Tibial artery (tissue), 4 donors: Measurements from ENCODE around the gene ATXN10.

Experiments
- DNase-seq, 2 donors: peaks; one replicate each; pipeline ENCODE4 v3.0.0-alpha.2; 2019
- H3K27ac ChIP-seq, 2 donors: fragments of 200-600 bp; sonication (generic) in 1 of 2; 1 replicate in 1 of 2; 2 replicates in 1 of 2; pipeline ENCODE4 v1.5.1; 2018 to 2019; ENCODE audit warnings: mild to moderate bottlenecking in 1 of 2
- H3K27me3 ChIP-seq, 2 donors: fragments of 200-600 bp; sonication (generic) in 1 of 2; one replicate each; pipeline versions ENCODE4 v1.5.1 to v1.6.0; 2016 to 2019
- H3K36me3 ChIP-seq, 3 donors: fragments of 200-600 bp; sonication (generic) in 2 of 3; one replicate each; pipeline ENCODE4 v1.5.1; 2016 to 2019; ENCODE audit warnings: mild to moderate bottlenecking in 2 of 3
- H3K4me1 ChIP-seq, 4 donors: fragments of 200-600 bp; sonication (generic) in 2 of 4; 1 replicate in 3 of 4; 2 replicates in 1 of 4; pipeline ENCODE4 v1.5.1; 2016 to 2019
- H3K4me3 ChIP-seq, 2 donors: fragments of 200-600 bp; sonication (generic) in 1 of 2; 1 replicate in 1 of 2; 2 replicates in 1 of 2; pipeline ENCODE4 v1.5.1; 2018 to 2019; ENCODE audit warnings: mild to moderate bottlenecking in 2 of 2
- H3K9me3 ChIP-seq, 3 donors: fragments of 200-600 bp; sonication (generic) in 1 of 3; one replicate each; pipeline ENCODE4 v1.5.1; 2016 to 2019
- CTCF ChIP-seq, 2 experiments: fragments of 200-600 bp in 1 of 2; fragments of 450-650 bp in 1 of 2; IDR thresholded peaks; one replicate each; pipeline ENCODE4 v1.5.1; 2017 to 2019; ENCODE audit warnings: antibody characterized with exemption in 2 of 2, mild to moderate bottlenecking in 1 of 2, moderate library complexity in 1 of 2
- intact Hi-C: fragments of 100-400 bp; cut with DNase I; formaldehyde crosslinking; loops from one replicate; pipeline ENCODE4 v1.15.0; 2023; ENCODE audit warnings: low total_unique reads

Gene ATXN10

GRCh38 chr22:45832180-45832579 lies 160.5 kb downstream of the ATXN10 start:
- Histone ChIP-seq H3K36me3 (peaks cover 0 to 20% (median 0%) of the 10 kb centered on the region in 3 donors), H3K4me1 (no peaks in the 10 kb centered on the region), H3K4me3 (no peak overlapping the region), H3K27ac (no peak overlapping the region), H3K27me3 (no peaks in the 10 kb centered on the region), H3K9me3 (no peaks in the 10 kb centered on the region)
- DNase-seq = no peak
- TF ChIP-seq CTCF (IDR thresholded peaks at IDR 0.05) = no peak
- intact Hi-C loops = no loop called here

- Histone ChIP-seq H3K27ac (no peak overlapping the region), H3K4me3 (no peak overlapping the region), H3K9me3 (no peaks in the 10 kb centered on the region), H3K4me1 (no peaks in the 10 kb centered on the region), H3K27me3 (no peaks in the 10 kb centered on the region), H3K36me3 (peaks cover 0 to 20% (median 0%) of the 10 kb centered on the region in 3 donors)
- intact Hi-C loops = no loop called here
- DNase-seq = no peak
- TF ChIP-seq CTCF (IDR thresholded peaks at IDR 0.05) = no peak
Measured at GRCh38 chr22:45832959-45833580, 161.4 kb downstream of the ATXN10 start.

- DNase-seq = no peak
- intact Hi-C loops = no loop called here
- Histone ChIP-seq H3K4me3 (no peak overlapping the region), H3K27ac (no peak overlapping the region), H3K36me3 (peaks cover 0 to 26% (median 0%) of the 10 kb centered on the region in 3 donors), H3K9me3 (no peaks in the 10 kb centered on the region), H3K4me1 (no peaks in the 10 kb centered on the region), H3K27me3 (no peaks in the 10 kb centered on the region)
- TF ChIP-seq CTCF (IDR thresholded peaks at IDR 0.05) = no peak
Measured at GRCh38 chr22:45833613-45834012, 162.0 kb downstream of the ATXN10 start.

- DNase-seq = no peak
- intact Hi-C loops = no loop called here
- TF ChIP-seq CTCF (IDR thresholded peaks at IDR 0.05) = no peak
Measured at GRCh38 chr22:45834241-45834640, 162.6 kb downstream of the ATXN10 start.

GRCh38 chr22:45834795-45835194 lies 163.2 kb downstream of the ATXN10 start:
- H3K27me3 ChIP-seq = no peaks in the 10 kb centered on the region
- H3K27ac ChIP-seq = no peak overlapping the region
- no peaks in the 10 kb centered on the region for H3K4me1 ChIP-seq
- peaks cover 0 to 37% (median 0%) of the 10 kb centered on the region in 3 donors for H3K36me3 ChIP-seq
- no peaks in the 10 kb centered on the region for H3K9me3 ChIP-seq
- intact Hi-C loops = no loop called here
- no peak for TF ChIP-seq CTCF (IDR thresholded peaks at IDR 0.05)
- DNase-seq = no peak
- no peak overlapping the region for H3K4me3 ChIP-seq

More at GRCh38 chr22:45834241-45834640, 162.6 kb downstream of the ATXN10 start:
- Histone ChIP-seq H3K36me3 (peaks cover 0 to 31% (median 0%) of the 10 kb centered on the region in 3 donors), H3K27ac (no peak overlapping the region), H3K27me3 (no peaks in the 10 kb centered on the region), H3K4me3 (no peak overlapping the region), H3K4me1 (no peaks in the 10 kb centered on the region), H3K9me3 (no peaks in the 10 kb centered on the region)
